ENCODE data around the gene STK36. TPM values are rescaled to one million over a fixed set of nuclear protein-coding genes. Genes with fewer than 3 reads are reported as not detected.

Gene STK36
- total and polyA plus RNA-seq, 2 donors (not counting 3 experiments of a cell fraction or from before 2014, with no cell fraction given), result 40.9 to 65.2 TPM

DNA sequence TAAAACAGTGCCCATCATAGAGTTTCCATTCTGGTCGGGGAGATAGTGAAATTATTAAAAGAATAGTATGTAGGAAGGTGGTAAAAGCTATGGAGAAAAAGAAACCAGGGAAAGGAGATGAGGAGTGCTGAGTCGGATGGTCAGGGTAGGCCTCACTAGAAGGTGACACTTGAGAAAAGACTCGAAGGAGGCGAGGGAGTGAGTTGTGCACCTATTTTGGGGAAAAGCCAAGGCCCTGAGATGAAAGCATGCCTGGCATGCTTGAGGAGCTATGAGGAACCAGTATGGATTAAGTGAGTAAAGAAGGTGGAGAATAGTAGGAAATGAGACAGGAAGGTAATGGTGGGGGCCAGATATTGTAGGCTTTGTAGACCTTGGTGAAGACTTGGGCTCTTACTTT lies 31.5 kb downstream of the STK36 start:
- DNase-seq (ENCODE audit: low read depth, low spot score), result no peak
- ChIA-PET CTCF (interaction anchor here (1.4 to 3.5 kb wide), 4 partner anchors 8 to 144 kb away, joined by 4 to 16 read pairs (median 16); partner anchors contain the start of gene TTLL4), POLR2A (no interaction called here)
- H4K20me1 ChIP-seq (replicated peaks; ENCODE audit: control insufficient read depth, extremely low read depth, insufficient read depth, low read length), result no peaks in the 10 kb centered on the region
- H3K9ac ChIP-seq (replicated peaks; ENCODE audit: extremely low read depth, insufficient read depth, low read length), result no peak overlapping the region
- no peak for FAIRE-seq
- H3K36me3 ChIP-seq (ENCODE audit: control insufficient read depth in 2 of 2, extremely low read depth in 1 of 2, insufficient read depth in 2 of 2, low read length in 2 of 2), result peaks cover 0 to 3% of the 10 kb centered on the region in 2 experiments
- H2AFZ ChIP-seq (ENCODE audit: low read depth, low read length), result no peak overlapping the region
- no peaks in the 10 kb centered on the region for H3K4me1 ChIP-seq (ENCODE audit: control insufficient read depth, extremely low read depth, insufficient read depth, low read length)
- no peak overlapping the region for H3K4me3 ChIP-seq (replicated peaks in 1 of 3; ENCODE audit: insufficient read depth in 1 of 3, low read depth in 1 of 3, low read length in 3 of 3)
- H3K4me2 ChIP-seq (ENCODE audit: insufficient read depth, low read length), result no peak overlapping the region
- no peaks in the 10 kb centered on the region for H3K9me3 ChIP-seq (replicated peaks; ENCODE audit: control insufficient read depth, insufficient read depth, low read length)
- H3K27ac ChIP-seq (ENCODE audit: insufficient read depth, low read depth, low read length), result no peak overlapping the region
- H3K9me1 ChIP-seq (replicated peaks; ENCODE audit: control insufficient read depth, extremely low read depth, insufficient read depth, low read length), result no peaks in the 10 kb centered on the region
- no peaks in the 10 kb centered on the region for H3K27me3 ChIP-seq (ENCODE audit: control insufficient read depth in 2 of 2, insufficient read depth in 2 of 2, low read length in 2 of 2)
- TF ChIP-seq POLR2AphosphoS5 (IDR thresholded peaks at IDR 0.05; ENCODE audit: insufficient read depth, low read depth, low read length) (no peak), EZH2 (IDR thresholded peaks at IDR 0.05; ENCODE audit: borderline replicate concordance, low read depth, low read length, severe bottlenecking) (no peak), POLR2A (IDR thresholded peaks at IDR 0.05; ENCODE audit: low read depth, low read length) (no peak), MYC (IDR thresholded peaks at IDR 0.05; ENCODE audit: low read depth, low read length) (no peak), MAX (IDR thresholded peaks at IDR 0.05; ENCODE audit: insufficient read depth, insufficient read length) (no peak), JUN (IDR thresholded peaks at IDR 0.05; ENCODE audit: borderline replicate concordance, insufficient read depth, insufficient read length, low read depth) (no peak), GATA2 (IDR thresholded peaks at IDR 0.05; ENCODE audit: insufficient read depth, insufficient read length, low read depth, low read length) (no peak), FOS (IDR thresholded peaks at IDR 0.05; ENCODE audit: borderline replicate concordance, insufficient read depth, low read length) (no peak)
- TF ChIP-seq, protein P1, sequence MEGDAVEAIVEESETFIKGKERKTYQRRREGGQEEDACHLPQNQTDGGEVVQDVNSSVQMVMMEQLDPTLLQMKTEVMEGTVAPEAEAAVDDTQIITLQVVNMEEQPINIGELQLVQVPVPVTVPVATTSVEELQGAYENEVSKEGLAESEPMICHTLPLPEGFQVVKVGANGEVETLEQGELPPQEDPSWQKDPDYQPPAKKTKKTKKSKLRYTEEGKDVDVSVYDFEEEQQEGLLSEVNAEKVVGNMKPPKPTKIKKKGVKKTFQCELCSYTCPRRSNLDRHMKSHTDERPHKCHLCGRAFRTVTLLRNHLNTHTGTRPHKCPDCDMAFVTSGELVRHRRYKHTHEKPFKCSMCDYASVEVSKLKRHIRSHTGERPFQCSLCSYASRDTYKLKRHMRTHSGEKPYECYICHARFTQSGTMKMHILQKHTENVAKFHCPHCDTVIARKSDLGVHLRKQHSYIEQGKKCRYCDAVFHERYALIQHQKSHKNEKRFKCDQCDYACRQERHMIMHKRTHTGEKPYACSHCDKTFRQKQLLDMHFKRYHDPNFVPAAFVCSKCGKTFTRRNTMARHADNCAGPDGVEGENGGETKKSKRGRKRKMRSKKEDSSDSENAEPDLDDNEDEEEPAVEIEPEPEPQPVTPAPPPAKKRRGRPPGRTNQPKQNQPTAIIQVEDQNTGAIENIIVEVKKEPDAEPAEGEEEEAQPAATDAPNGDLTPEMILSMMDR (IDR thresholded peaks at IDR 0.05; ENCODE audit: extremely low read depth in 1 of 2, insufficient read depth in 1 of 2, low read depth in 1 of 2, low read length in 2 of 2), result no peak
- BruUV-seq (replicated peaks), result no TSS peak
- dilution Hi-C loops (cut with MboI; ENCODE audit: extremely low pct_ligation_motif_present, low sequenced_read_pairs), result no loop called here
- intact Hi-C loops (cut with micrococcal nuclease), result no loop called here
- H3K79me2 ChIP-seq (ENCODE audit: control insufficient read depth, insufficient read depth, low read length), result no peaks in the 10 kb centered on the region
